Esophagus muscularis mucosa (tissue), 4 donors: ENCODE data around the gene ZNF605.

Source experiments
- CTCF ChIP-seq, 3 experiments: fragments of 200-600 bp in 2 of 3; fragments of 450-650 bp in 1 of 3; sonication (generic) in 2 of 3; IDR thresholded peaks; one replicate each; pipeline ENCODE4 v1.5.1; 2017 to 2019; ENCODE audit warnings: antibody characterized with exemption in 3 of 3, mild to moderate bottlenecking in 2 of 3, moderate library complexity in 1 of 3
- EP300 ChIP-seq: sonication (generic); formaldehyde crosslinking; IDR thresholded peaks from one replicate; pipeline ENCODE4 v1.6.1; 2017; ENCODE audit warnings: antibody characterized with exemption
- POLR2A ChIP-seq: fragments of 450-650 bp; IDR thresholded peaks from one replicate; pipeline ENCODE4 v1.6.1; 2017; ENCODE audit warnings: antibody characterized with exemption, moderate library complexity, mild to moderate bottlenecking, low read depth
- POLR2AphosphoS5 ChIP-seq, 2 donors: sonication (generic); formaldehyde crosslinking; IDR thresholded peaks; one replicate each; pipeline ENCODE4 v1.6.1; 2017; ENCODE audit warnings: antibody characterized with exemption in 2 of 2

GRCh38 chr12:132907216-132907615 is 48.9 kb downstream of the ZNF605 start:
- no peak for TF ChIP-seq CTCF (IDR thresholded peaks at IDR 0.05)
- no peak for TF ChIP-seq POLR2A
- no peak for TF ChIP-seq POLR2AphosphoS5 (IDR thresholded peaks at IDR 0.05)
- TF ChIP-seq EP300 = no peak
